Fibroblast of skin of right biceps (primary cell): Measurements from ENCODE around the gene ABCF2.
A peak's percentile ranks its signal among the peaks of the same experiment; 100 is the strongest.

Source experiments
- DNase-seq: peaks from one replicate; pipeline ENCODE4 v3.0.0-alpha.2; 2013

The ABCF2 gene

DNA sequence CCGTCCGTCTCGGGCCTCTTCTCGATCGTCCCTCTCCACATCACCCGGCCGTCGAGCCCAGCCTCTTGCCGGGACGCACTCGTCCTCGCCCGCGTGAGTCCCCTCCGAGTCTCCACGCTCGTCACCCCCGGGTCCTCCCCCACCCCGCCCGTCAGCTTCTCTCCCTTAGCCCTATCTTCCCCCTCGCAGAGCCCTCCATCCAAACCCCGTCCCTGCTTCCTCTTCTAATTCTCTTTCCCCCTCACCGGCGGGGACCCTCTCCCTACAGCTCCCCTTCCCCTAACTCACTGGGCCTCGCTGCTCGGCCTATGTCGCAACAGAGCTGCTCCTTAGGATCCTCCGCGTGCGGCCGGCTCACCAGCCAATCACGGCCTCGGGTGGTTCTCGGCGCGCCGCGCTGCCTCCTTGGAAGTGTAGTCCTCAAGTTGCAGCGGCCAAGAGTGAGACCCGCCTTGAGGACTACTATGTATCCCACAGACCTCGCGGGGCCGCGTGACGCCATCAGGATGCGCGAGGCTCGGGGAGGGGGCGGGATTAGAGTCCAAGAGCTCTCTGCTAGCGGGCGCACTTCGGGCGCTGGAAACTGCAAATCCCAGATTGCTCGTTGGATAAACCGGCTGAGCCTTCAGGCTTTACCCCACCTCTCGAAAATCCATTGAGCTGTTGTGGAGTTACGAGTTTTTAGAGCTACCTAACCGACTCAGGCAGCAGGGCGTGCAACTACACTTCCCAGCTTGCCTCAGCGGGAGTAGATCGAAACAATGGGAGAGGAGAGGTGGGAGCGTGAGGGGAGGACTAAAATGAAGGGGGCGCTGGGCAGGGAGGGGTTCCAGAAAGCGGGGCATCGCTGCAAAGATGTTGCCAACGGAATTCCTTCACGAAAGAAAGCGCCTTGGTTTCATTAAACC is at the start of gene ABCF2:
ABCF2 (minus strand) TSS at position 331 of the 908 bp plus-strand sequence. CDS start 747 bp downstream, outside the sequence.
- peak; percentile 99 for DNase-seq

DNA sequence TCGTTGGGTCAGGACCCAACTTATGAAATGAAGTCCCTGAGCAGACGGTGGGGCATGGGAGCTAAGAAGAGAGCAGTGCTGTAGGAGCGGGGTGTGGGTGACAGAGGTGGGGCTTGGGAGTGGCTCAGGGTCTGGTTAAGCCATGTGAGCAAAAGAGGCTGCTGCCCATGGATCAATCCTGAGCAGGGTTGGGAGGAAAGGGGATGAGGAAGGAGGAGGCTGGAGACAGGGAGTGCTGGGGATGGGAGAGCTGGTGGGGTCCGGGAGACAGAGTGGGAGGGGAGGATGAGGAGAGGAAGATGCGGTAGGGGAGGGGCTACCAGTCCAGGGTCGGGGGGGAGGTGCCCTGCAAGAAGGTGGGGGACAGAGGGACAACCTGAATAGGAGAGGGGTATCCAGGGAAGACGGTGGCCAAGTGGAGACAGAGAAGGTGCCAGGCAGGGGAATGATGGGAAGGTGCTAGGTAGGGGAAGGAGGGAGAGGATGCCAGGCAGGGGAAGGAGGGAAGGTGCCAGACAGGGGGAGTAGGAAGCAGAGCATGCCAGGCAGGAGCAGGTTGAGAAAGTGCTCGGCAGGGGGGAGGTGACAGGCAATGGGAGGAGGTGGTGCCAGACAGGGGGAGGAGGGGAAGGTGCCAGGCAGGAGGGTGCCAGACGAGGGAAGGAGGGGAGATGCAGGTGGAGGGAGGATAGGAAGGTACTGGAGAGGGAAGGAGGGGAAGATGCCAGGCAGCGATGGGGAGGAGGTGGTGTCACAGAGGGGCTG is 49.0 kb upstream of the ABCF2 start:
- DNase-seq: no peak

DNA sequence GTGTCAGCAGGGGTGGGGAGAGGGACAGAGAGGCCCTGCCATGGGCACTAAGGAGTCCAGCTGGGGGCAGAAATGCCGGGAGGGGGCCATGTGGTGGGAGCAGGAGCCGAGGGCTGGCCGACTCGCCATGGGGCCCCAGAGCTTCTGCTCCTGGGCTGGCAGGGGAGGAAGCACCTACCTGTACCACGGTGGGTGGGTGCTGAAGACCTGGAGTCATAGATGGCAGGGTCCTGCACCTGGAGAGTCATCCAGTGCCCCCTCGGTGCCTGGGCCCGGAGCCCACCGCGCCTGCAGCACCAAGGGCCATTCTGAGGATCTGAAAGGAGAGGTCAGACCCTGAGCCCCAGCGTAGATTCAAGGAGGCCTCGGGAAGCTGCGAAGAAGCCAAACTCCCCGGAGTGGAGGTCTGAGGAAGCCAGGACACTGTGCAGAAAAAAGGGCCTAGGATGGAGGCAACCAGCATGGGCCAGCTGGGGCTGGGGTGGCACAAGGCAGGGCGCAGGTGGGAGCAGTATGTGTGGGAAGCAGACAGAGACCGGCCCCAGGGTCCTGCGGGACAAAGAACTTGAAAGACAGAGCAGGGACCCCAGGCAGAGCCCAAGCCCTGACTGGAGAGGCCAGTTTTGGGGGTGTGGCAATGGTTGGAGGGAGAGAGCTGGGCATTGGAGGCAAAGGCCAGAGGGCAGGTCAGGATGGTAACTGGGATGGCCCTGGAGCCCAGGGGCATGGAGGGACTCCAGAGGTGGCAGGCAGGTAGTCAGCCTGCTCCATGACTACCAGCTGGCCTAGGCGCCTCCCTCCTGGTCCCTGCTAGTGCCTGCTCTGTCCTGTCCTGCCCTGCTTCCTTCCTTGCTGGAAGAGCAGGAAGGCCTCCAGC is 48.2 kb upstream of the ABCF2 start:
- DNase-seq: no peak

DNA sequence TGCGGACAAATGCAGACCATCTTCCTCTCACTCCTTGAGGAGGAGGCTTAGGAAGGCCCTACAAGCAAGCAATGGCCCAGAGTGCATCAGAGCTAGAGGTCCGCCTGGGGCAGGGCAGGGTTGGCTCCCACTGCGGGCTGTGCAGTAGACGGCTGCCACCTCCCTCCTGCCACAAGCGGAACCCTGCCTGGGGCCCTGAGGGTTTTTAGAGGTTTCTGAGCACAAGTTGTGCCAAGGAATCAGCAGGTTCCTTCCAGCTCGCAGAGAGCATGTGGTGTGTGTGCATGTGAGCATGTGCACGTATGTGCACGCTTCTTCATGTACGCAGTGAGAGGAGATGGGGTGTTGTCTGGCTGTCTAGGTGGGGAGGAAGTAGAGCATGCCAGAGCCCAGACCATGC is 47.4 kb upstream of the ABCF2 start:
- no peak for DNase-seq

DNA sequence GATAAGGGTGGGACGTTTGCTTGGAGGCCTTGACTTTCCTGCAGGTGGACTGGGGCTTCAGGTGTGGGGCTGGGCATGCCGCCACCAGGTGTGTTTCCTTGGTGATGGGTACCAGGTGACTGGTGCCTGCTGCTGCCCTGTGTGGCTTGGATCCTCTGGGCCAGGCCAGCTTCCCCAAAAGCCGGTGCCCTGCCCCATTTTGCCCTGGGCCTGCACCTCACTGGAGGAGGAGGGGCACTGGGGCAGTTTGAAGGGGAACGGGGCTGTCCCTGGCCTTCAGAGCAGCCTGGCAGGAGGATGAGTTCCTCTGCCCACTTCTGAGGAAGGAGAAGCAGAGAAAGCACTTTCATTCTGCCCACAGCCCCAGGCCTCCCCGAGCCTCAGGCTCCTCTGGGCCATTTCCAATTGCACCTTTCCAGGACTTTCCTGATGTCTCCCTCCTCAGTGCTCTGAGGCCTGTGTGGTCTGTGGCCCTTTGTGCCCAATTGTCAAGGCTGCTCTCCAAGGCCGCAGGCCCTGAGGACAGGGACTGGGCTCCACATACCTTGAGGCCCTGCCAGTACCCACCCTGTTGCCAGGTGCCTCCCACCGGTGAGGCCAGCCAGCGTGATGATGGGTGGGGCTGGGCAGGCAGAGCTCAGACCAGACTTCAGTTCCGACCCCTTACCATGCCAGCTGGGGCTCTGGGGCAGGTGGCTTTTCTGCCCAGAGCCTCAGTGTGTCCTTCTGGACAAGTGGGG is 46.8 kb upstream of the ABCF2 start:
- DNase-seq: no peak

DNA sequence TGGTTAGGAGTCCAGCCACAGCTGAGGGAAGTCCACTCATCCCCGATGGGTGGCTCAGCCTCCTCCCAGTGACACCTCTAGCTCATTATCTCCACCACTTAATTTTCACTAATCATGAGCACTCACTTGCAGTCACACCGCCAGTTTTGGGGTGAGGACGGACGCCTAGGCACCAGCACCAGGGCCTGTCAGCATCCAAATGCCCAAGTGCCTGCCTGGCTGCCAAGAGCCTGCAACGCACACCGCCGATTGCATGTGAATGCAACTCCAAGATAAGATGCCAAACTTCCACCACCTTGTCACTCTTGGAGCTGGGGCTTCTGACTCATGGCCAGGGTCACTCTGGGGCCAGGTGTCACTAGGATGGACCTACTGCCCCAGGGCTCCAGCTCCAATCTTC is 45.9 kb upstream of the ABCF2 start:
- DNase-seq: no peak

DNA sequence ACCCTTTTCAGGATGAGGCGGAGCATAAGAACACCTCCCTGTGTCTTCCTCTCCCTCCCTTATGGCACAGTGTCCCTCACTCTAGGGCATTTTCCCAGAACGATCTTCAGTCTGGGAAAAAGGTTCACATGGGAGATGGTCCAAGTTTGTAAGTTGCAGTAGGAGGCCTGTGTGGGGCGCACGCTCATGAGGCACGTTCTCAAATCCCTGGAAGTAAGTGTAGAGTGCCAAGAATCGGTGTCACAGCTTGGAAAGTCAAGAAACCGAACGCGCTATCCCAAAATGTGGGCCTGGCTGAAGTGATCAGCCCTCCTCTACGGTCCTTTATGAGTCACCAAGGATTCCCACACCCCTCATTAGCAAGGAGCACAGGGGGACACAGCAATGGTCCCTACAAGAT is 45.4 kb upstream of the ABCF2 start:
- no peak for DNase-seq

DNA sequence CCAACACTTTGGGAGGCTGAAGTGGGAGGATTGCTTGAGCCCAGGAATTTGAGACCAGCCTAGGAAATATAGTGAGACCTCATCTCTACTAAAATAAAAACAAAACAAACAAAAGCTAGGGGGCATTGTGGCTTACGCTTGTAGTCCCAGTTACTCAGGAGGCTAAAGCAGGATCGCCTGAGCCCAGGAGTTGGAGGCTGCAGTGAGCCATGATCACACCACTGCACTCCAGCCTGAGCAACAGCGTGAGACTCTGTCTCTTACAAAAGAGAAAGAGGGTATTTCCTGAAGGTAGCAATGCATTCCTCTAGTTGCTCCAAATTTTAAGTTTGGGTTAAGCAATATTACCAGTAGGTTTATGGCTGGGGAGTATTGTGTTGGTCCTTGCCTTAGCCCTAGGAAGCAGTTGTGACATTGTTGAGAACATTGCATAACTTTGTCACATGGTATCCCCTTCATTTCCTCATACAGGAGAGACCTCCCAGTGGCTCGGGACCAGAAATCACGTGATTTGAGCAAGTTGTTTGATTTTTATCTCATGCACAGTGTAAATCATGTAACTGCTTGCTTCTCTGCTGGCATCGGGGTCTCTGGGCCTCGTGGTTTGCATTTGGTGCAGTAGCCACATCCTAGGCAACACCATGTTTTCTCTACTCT is 44.8 kb upstream of the ABCF2 start:
- peak; percentile 22 for DNase-seq

DNA sequence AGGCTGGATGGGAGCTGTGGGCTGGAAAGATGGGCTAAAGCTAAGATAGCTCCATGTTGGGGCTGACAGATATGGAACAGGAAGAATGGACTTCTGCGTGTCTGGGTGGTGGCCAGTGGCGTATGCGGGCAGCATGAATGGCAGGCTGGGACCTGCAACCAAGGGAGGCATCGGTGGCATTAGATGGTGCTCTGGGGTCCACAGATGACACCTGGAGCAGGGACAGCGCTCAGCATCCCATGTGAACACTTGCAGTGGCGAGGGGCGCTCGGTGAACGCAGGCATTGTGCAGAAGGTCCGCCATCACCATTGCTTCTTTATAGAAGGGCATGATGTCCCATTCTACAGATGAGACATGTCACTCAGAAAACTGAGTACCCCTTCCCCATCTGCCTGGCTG is 42.5 kb upstream of the ABCF2 start:
- no peak for DNase-seq

DNA sequence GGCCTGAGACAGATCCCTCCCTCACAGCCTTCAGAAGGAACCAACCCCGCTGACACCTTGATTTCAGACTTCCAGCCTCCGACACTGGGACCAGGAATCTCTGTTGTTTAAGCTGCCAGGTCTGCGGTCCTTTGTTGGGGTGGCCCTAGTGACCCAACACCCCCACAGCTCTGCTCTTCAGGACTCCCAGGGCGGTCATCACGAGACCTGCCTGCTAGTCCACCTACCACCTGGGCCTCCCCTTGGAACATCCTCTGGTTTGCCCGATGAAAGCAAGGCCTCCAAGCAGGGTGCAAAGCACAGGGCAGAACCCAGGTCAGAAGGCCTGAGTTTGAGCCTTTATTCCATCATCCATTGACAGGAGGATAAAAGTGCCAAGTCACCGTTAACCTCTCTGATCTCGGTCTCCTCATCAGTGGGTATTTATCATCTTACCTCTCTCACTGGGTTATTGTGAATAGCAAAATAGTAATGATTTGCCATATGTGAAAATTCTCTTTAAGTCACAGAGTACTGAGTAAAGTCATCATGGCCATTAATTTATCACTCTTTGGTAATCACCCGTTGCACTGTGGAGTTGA is 38.4 kb upstream of the ABCF2 start:
- no peak for DNase-seq

DNA sequence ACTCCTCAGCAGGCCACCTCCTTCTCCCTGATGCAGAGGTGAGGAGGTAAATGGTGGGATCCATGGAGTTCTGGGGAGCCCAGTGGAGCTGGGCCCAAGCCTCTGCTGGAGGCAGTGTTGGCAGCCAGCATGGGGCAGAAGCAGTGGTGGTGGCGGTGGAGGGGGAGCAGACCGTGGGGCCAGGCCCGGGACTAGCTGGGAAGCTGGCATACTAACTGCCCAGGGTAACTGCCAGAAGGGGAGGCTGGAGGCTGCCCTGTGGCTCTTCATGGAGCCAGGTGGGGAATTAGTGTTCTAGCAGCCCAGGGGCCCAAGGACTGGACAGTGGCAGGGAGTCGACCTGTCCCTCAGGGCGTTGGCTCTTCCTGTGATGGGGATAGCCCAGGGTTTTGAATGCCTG is 37.6 kb upstream of the ABCF2 start:
- DNase-seq: no peak

DNA sequence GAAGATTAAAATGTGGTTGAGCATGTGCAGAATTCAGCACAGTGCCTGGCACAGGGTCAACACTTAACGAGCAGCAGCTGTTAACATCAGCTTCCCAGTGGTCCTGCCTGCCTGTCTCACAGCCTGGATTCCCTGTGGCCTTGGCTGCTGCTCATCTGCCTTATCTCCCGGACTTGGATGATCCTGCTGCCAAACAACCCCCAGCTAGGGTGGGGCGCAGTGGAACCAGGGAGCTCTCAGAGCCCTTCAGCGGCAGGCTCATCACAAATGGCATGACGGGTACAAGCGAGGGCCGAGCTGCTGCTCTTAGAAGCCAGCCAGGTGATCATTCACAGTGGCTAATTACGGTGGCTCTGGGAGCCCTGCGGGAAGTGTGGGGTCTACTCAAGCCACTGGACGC is 34.5 kb upstream of the ABCF2 start:
- DNase-seq: no peak

DNA sequence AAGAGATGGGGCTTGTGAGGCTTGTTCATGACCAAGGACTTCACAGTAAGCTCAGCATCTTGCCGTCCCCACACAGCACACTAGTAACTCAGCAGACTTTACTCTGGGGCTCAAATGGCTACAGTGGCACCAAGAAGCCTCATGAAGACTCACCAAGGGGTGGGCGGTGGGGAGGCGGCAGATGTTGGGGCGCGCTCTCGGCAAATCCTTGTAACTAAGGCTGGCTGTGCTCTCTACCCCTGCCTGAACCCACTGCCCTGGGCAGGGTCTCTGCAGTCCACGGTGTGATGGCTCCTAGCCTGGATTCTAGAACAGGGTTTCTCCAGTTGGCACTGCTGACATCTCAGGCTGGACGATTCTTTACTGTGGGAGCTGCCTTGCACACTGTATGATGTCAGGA is 33.9 kb upstream of the ABCF2 start:
- DNase-seq: no peak

DNA sequence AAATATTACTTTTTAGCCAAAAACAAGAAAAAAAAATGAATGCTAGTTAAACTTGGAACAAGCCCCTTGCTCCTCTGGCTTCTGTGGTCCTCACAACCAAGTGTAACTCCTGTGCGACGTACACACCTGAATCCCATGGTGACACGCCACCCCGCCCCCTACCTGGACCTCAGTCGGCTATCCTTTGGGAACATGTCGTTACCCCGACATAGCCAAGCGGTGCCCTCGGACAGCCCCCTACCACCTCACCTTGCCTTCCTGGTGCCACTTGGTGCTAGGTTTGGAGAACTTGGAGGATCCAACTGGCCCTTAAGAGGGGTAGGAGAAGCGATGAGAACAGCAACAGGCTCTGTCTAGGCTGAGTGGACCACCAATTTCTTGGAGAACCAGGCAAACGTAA is 33.5 kb upstream of the ABCF2 start:
- no peak for DNase-seq

DNA sequence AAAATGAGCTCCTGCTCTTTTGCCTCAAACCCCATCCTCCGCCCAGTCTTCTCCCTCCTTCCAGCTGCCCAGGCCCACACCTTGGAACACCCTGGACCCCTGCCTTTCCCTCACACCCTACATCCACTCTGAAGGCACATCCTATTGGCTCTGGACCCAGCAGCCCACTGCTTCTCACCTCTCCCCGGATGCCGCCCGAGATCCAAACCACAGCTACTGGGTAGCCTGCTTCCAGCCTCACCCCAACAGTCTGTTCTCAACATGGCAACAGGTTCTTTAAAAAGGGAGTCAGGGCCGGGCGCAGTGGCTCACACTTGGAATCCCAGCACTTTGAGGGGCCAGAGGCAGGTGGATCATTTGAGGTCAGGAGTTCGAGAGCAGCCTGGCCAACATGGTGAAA is 31.0 kb upstream of the ABCF2 start:
- no peak for DNase-seq

DNA sequence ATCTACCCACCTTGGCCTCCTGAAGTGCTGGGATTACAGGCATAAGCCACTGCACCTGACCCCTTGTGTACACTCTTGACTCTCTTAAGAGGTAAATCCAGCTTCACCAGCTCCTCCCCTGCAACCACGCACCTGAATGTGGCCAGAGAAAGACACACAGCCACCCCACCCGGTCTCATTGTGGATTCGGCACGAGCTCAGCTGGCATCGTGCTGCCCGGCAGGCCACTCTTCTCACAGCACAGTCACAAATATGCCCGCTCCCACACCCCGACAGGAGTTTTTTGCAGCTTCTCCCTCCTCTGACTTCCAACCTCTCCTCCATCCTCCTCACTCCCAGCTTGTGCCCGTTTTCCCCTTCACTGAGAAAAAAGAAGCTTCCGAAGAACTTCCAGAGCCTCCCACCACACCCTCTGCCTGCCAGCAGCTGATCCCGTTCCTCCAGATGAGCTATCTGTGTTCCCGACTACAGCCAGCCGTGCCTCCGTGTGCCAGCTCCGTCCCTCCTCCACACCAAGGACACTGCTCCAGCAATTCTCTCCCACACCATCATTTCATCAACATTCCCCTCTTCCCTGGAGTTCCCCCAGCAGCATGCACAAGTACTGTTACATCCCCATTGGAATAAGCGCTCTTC is 29.5 kb upstream of the ABCF2 start:
- DNase-seq: no peak

DNA sequence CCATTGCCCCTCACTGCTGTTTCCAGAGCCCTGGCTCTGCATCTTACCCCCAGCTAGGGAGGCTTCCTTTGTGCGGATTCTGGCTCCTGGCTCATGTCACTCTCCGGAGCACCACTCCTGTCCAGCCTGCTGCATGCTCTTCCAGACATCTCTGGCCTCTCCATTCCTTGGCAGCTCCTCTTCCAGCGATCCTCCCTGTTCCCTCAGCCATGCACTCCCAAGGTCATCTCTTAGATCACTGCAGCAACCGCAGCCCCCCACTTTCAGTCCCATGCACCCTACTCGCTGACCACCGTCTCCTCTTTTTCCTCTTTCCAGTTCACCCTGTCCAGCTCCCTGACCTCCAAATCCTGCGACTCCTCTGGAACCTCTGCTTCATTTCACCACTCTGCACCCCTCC is 28.4 kb upstream of the ABCF2 start:
- DNase-seq: no peak

DNA sequence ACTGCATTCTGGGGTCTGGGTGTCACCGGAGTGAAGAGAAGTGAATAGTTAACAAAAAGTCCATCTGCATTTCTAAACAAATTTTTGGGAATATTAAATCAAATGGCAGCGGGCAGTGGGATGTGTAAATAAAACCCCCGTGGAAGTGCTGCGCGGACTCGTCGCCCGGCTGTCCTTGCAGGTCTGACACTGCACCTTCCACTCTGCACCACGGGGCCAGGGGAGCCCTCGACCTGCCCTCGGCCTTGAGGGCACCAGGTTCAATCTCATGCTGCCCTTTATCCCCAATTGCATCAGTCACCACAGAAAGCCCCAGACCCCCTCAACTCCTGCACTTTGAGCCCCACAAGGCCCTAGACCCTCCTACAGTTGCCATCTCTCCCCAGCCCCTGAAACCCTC is 27.8 kb upstream of the ABCF2 start:
- no peak for DNase-seq

DNA sequence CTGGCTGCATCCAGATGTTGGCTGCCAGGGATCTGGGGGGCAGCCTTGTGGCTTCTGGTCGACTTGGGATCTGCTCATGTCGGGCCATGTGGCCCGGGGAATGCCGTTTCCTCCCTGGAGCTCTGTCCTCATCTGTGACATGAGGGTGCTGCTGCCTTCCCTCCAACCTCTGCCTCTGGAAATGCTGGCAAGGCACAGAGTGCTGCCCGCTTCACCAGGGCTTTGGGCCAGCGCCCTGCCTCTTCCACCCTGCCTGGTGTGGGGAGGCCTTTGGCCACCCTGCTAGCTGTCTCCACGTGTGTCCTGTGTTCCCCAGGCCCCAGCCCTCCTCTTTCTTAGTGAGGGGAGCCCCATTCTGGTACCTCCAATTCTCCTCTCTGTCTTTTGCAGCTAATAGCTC is 27.3 kb upstream of the ABCF2 start:
- DNase-seq: no peak

DNA sequence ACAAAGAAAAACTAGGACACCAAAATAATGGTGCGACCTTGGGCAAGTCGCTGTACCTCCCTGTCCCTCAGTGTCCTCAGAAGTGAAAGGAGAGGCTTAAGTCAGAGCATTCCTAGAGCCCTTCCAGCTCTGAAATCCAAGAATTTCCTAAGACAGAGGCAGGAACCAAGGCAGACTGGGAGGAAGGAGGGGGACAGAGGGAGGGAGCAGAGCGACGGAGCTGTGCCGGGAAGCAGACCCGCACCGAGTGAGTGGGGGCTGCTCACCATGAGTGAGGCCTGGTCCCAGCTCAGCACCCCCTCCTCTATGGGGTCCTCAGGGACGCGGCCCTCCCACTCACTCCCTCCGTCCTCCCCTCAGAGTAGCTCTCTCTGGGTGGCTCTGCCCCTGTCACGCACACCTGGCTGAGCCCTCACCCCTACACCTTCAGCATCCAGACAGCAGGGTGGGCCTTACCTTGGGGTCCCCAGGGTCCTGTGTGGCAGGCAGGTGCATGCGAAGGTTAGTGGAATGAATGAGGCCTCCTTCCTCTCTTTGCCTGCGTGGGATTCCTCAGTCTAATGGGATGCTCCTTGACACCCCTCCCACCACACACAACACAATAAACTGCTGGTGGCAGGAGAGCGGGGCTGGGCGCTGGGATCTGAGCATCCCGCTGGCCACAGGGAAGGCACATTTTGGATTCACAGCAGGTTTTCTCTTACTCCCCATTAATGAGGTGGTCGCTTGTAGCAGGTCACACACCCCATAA is 26.1 kb upstream of the ABCF2 start:
- DNase-seq: peak; percentile 15

DNA sequence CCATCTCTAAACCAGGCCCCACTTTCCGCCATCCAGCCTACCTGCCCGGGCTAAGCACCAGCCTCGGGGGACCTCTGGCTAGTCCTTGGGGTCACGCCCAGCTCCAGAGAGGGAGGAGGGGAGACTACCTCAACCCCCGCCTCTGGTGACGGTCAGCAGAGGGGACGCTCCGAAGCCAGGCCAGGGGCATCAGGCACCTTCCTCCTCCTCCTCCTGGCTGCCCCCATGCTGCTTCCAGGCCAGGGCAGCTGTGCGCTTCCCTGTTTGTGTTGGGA is 25.5 kb upstream of the ABCF2 start:
- DNase-seq: no peak
